Stimulated activated CD4-positive, alpha-beta T cell treated with anti-CD3 and anti-CD28 coated beads, Interleukin-1b, Interleukin-23, amount 100 ng/mL, for 24 hours (primary cell): ENCODE data around the gene CELF5.
"Not testable (repeated sequence)": the region's sequence is repeated elsewhere in the genome, so short reads cannot be mapped to it uniquely, and the experiment has no call there.

Experiments used
- DNase-seq, 4 experiments: peaks; one replicate each; pipeline ENCODE4 v3.0.0-alpha.2; 2020; ENCODE audit warnings: low read depth in 4 of 4, low spot score in 1 of 4

The CELF5 gene

GRCh38 chr19:3289971-3290569, 65.6 kb downstream of the CELF5 start:
- no peak for DNase-seq

GRCh38 chr19:3290858-3291257, 66.4 kb downstream of the CELF5 start:
- DNase-seq: not testable (repeated sequence)

- DNase-seq: no peak
Observed at GRCh38 chr19:3291644-3292043, 67.2 kb downstream of the CELF5 start.

- DNase-seq: no peak
Observed at GRCh38 chr19:3292958-3293529, 68.6 kb downstream of the CELF5 start.

GRCh38 chr19:3293560-3293959, 69.1 kb downstream of the CELF5 start:
- DNase-seq: no peak

GRCh38 chr19:3294080-3294850, 69.8 kb downstream of the CELF5 start:
- DNase-seq: no peak

GRCh38 chr19:3295581-3295980, 71.1 kb downstream of the CELF5 start:
- no peak for DNase-seq

GRCh38 chr19:3296034-3296433, 71.6 kb downstream of the CELF5 start:
- no peak for DNase-seq

GRCh38 chr19:3296446-3296845, 72.0 kb downstream of the CELF5 start:
- no peak for DNase-seq

GRCh38 chr19:3298853-3299449, 74.5 kb downstream of the CELF5 start:
- no peak for DNase-seq

GRCh38 chr19:3300566-3300965, 76.1 kb downstream of the CELF5 start:
- not testable (repeated sequence) for DNase-seq

- no peak for DNase-seq
Observed at GRCh38 chr19:3302755-3303154, 78.3 kb downstream of the CELF5 start.

- peak; percentile 61 to 81 (median 68) for DNase-seq
Observed at GRCh38 chr19:3304871-3305423, 80.5 kb downstream of the CELF5 start.

- no peak for DNase-seq
Observed at GRCh38 chr19:3309724-3310123, 85.3 kb downstream of the CELF5 start.

GRCh38 chr19:3310280-3310679, 85.8 kb downstream of the CELF5 start:
- no peak for DNase-seq

GRCh38 chr19:3310711-3311110, 86.2 kb downstream of the CELF5 start:
- no peak for DNase-seq

- DNase-seq: no peak
Observed at GRCh38 chr19:3313199-3313575, 88.7 kb downstream of the CELF5 start.

- no peak for DNase-seq
Observed at GRCh38 chr19:3314962-3315675, 90.7 kb downstream of the CELF5 start.

GRCh38 chr19:3315676-3315973, 91.2 kb downstream of the CELF5 start:
- DNase-seq: no peak

GRCh38 chr19:3316132-3316648, 91.7 kb downstream of the CELF5 start:
- no peak for DNase-seq

- no peak for DNase-seq
Observed at GRCh38 chr19:3316659-3317207, 92.3 kb downstream of the CELF5 start.
